ENCODE results near the gene FNTB. TPM values are rescaled to one million over a fixed set of nuclear protein-coding genes. Genes with fewer than 3 reads are reported as not detected.

The FNTB gene
- total RNA-seq, 1 donor from 2014 or later = 40.7 TPM

- no peak for DNase-seq (ENCODE audit: low spot score)
- ATAC-seq = no peak
- intact Hi-C loops (cut with DNase I) = no loop called here
Observed at GRCh38 chr14:65100922-65101541, 114.3 kb downstream of the FNTB start.

GRCh38 chr14:65101631-65102440 lies 115.1 kb downstream of the FNTB start:
- intact Hi-C loops (cut with DNase I) = no loop called here
- DNase-seq (ENCODE audit: low spot score) = peak; percentile 69
- ATAC-seq = peak; percentile 1

GRCh38 chr14:65102441-65103149 lies 115.9 kb downstream of the FNTB start, which contains the start of gene MAX:
Gene MAX, minus strand, starts transcription at chr14:65102517. Its CDS starts 178 bp downstream, at chr14:65102339.
- DNase-seq (ENCODE audit: low spot score) = peak; percentile 98
- ATAC-seq = peak; percentile 98
- intact Hi-C loops (cut with DNase I) = no loop called here

- no peak for DNase-seq (ENCODE audit: low spot score)
- ATAC-seq = peak; percentile 8
- intact Hi-C loops (cut with DNase I) = no loop called here
Observed at GRCh38 chr14:65103150-65103760, 116.6 kb downstream of the FNTB start.

- DNase-seq (ENCODE audit: low spot score) = no peak
- intact Hi-C loops (cut with DNase I) = no loop called here
Observed at GRCh38 chr14:65104791-65105190, 118.1 kb downstream of the FNTB start.

GRCh38 chr14:65106316-65106715 lies 119.6 kb downstream of the FNTB start:
- ATAC-seq (no peak), DNase-seq (ENCODE audit: low spot score) (no peak)
- intact Hi-C loops (cut with DNase I) = no loop called here

More at GRCh38 chr14:65104791-65105190, 118.1 kb downstream of the FNTB start:
- ATAC-seq = no peak

GRCh38 chr14:65106736-65107135 lies 120.0 kb downstream of the FNTB start:
- intact Hi-C loops (cut with DNase I) = no loop called here
- DNase-seq (ENCODE audit: low spot score) (no peak), ATAC-seq (no peak)

- DNase-seq (ENCODE audit: low spot score) (no peak), ATAC-seq (no peak)
- intact Hi-C loops (cut with DNase I) = no loop called here
Observed at GRCh38 chr14:65107200-65107599, 120.5 kb downstream of the FNTB start.

- DNase-seq (ENCODE audit: low spot score) (no peak), ATAC-seq (no peak)
- intact Hi-C loops (cut with DNase I) = no loop called here
Observed at GRCh38 chr14:65109357-65109756, 122.7 kb downstream of the FNTB start.

GRCh38 chr14:65110525-65110924 lies 123.8 kb downstream of the FNTB start:
- intact Hi-C loops (cut with DNase I) = no loop called here
- DNase-seq (ENCODE audit: low spot score) = no peak
- ATAC-seq = no peak

Small RNA genes within 50 kb of the gene (microRNA-seq; reads per million reads assigned to microRNA genes)
- gene MIR4706 = not detected

Other genes with a start within 250 kb of the FNTB start
- 14.8 TPM for gene SPTB, start 107.0 kb upstream of the FNTB start, total RNA-seq
- gene CHURC1, start 72.4 kb upstream of the FNTB start, total RNA-seq = 66.0 TPM
- not detected for gene GPX2, start 44.1 kb upstream of the FNTB start, total RNA-seq
- 3.3 TPM for gene RAB15, start 14.6 kb upstream of the FNTB start, total RNA-seq
- 131 TPM for gene MAX, start 115.6 kb downstream of the FNTB start, total RNA-seq